Stimulated activated CD4-positive, alpha-beta T cell treated with anti-CD3 and anti-CD28 coated beads, Interleukin-1b, Interleukin-23, amount 100 ng/mL, for 24 hours (primary cell): ENCODE measurements around the gene RPS6KA3.

Source experiments
- DNase-seq, 4 experiments: peaks; one replicate each; pipeline ENCODE4 v3.0.0-alpha.2; 2020; ENCODE audit warnings: low read depth in 4 of 4, low spot score in 1 of 4

Gene RPS6KA3

GRCh38 chrX:20101934-20102581, 164.7 kb downstream of the RPS6KA3 start:
- DNase-seq, result no peak
